Skeletal muscle tissue (tissue), 4 donors: ENCODE results near the gene ZBTB40. TPM values are rescaled to one million over a fixed set of nuclear protein-coding genes. Genes with fewer than 3 reads are reported as not detected.

Source experiments
- H3K27ac ChIP-seq: one replicate; pipeline ENCODE4 v1.7.0; 2013; ENCODE audit warnings: mild to moderate bottlenecking, low read depth, low read length, inconsistent platforms
- H3K27me3 ChIP-seq, 3 donors: one replicate each; pipeline ENCODE4 v1.7.0; 2013; ENCODE audit warnings: low read length in 3 of 3; ENCODE audit not compliant: control insufficient read depth in 3 of 3, insufficient read depth in 3 of 3
- H3K36me3 ChIP-seq, 3 donors: one replicate each; pipeline ENCODE4 v1.7.0; 2013; ENCODE audit warnings: low read length in 3 of 3; ENCODE audit not compliant: control insufficient read depth in 3 of 3, insufficient read depth in 3 of 3
- H3K4me1 ChIP-seq, 3 donors: one replicate each; pipeline ENCODE4 v1.7.0; 2013; ENCODE audit warnings: low read length in 3 of 3, mild to moderate bottlenecking in 3 of 3; ENCODE audit not compliant: control insufficient read depth in 3 of 3, insufficient read depth in 3 of 3
- H3K4me3 ChIP-seq, 3 donors: one replicate each; pipeline ENCODE4 v1.7.0; 2013; ENCODE audit warnings: low read length in 3 of 3
- H3K9ac ChIP-seq, 3 donors: one replicate each; pipeline ENCODE4 v1.7.0; 2013; ENCODE audit warnings: low read length in 3 of 3, mild to moderate bottlenecking in 3 of 3, moderate library complexity in 2 of 3, low read depth in 1 of 3
- H3K9me3 ChIP-seq, 3 donors: one replicate each; pipeline ENCODE4 v1.7.0; 2013; ENCODE audit warnings: low read length in 3 of 3; ENCODE audit not compliant: control insufficient read depth in 3 of 3
- total RNA-seq: library from RNA; depleted of rRNA; stranded (reverse); fragments of >200 nt; gene quantifications from one replicate; pipeline ENCODE4 v1.2.3, GENCODE V29; 2014
- donor health status: Osteomylitis.

Gene ZBTB40
- total RNA-seq, 1 donor from 2014 or later, result 9.4 TPM

GRCh38 chr1:22544606-22545005 is 93.0 kb downstream of the ZBTB40 start:
- no peak overlapping the region for H3K4me3 ChIP-seq
- H3K27me3 ChIP-seq, result peaks cover 31 to 48% (median 47%) of the 10 kb centered on the region in 3 donors
- no peak overlapping the region for H3K9ac ChIP-seq
- H3K27ac ChIP-seq, result no peak overlapping the region
- H3K36me3 ChIP-seq, result no peaks in the 10 kb centered on the region
- peaks cover 0 to 3% (median 0%) of the 10 kb centered on the region in 3 donors for H3K4me1 ChIP-seq
- H3K9me3 ChIP-seq, result no peaks in the 10 kb centered on the region

DNA sequence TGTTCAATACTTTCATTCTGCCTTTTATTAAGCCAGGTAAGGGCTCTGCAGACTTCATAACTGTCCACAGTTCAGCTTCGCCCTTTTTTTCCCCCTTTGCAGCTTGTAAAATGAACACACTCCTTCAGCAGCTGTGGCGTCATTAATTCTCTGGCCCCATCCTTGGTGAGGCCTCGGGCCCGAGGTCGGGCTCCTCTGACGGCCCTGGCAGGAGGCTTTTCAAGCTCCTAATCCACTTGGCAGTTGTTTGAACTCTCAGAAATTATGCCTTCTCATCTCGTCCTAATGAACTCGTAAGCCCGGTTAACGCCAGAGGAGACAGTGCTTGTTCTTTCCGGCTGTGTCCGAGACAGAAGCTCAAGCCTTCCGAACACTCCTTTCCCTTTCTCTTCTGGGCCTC is 93.5 kb downstream of the ZBTB40 start:
- no peak overlapping the region for H3K27ac ChIP-seq
- H3K4me3 ChIP-seq, result no peak overlapping the region
- H3K9me3 ChIP-seq, result no peaks in the 10 kb centered on the region
- peaks cover 0 to 3% (median 0%) of the 10 kb centered on the region in 3 donors for H3K4me1 ChIP-seq
- H3K36me3 ChIP-seq, result no peaks in the 10 kb centered on the region
- no peak overlapping the region for H3K9ac ChIP-seq
- H3K27me3 ChIP-seq, result peaks cover 31 to 53% (median 52%) of the 10 kb centered on the region in 3 donors

- no peaks in the 10 kb centered on the region for H3K36me3 ChIP-seq
Measured at GRCh38 chr1:22547186-22547817, 95.7 kb downstream of the ZBTB40 start.

GRCh38 chr1:22547818-22548462 is 96.3 kb downstream of the ZBTB40 start:
- Histone ChIP-seq H3K9me3 (no peaks in the 10 kb centered on the region), H3K4me3 (no peak overlapping the region), H3K4me1 (peaks cover 0 to 3% (median 0%) of the 10 kb centered on the region in 3 donors), H3K27me3 (peaks cover 42 to 63% (median 60%) of the 10 kb centered on the region in 3 donors), H3K36me3 (no peaks in the 10 kb centered on the region), H3K9ac (no peak overlapping the region), H3K27ac (no peak overlapping the region)

More at GRCh38 chr1:22547186-22547817, 95.7 kb downstream of the ZBTB40 start:
- Histone ChIP-seq H3K9ac (no peak overlapping the region), H3K9me3 (no peaks in the 10 kb centered on the region), H3K4me1 (peaks cover 0 to 3% (median 0%) of the 10 kb centered on the region in 3 donors), H3K4me3 (no peak overlapping the region), H3K27me3 (peaks cover 36 to 63% (median 59%) of the 10 kb centered on the region in 3 donors), H3K27ac (no peak overlapping the region)

GRCh38 chr1:22550021-22550420 is 98.4 kb downstream of the ZBTB40 start:
- no peak overlapping the region for H3K9ac ChIP-seq
- peaks cover 54 to 76% (median 73%) of the 10 kb centered on the region in 3 donors for H3K27me3 ChIP-seq
- H3K4me3 ChIP-seq, result no peak overlapping the region
- H3K27ac ChIP-seq, result no peak overlapping the region
- H3K4me1 ChIP-seq, result peaks cover 0 to under 1% (median 0%) of the 10 kb centered on the region in 3 donors
- H3K36me3 ChIP-seq, result no peaks in the 10 kb centered on the region
- H3K9me3 ChIP-seq, result no peaks in the 10 kb centered on the region

DNA sequence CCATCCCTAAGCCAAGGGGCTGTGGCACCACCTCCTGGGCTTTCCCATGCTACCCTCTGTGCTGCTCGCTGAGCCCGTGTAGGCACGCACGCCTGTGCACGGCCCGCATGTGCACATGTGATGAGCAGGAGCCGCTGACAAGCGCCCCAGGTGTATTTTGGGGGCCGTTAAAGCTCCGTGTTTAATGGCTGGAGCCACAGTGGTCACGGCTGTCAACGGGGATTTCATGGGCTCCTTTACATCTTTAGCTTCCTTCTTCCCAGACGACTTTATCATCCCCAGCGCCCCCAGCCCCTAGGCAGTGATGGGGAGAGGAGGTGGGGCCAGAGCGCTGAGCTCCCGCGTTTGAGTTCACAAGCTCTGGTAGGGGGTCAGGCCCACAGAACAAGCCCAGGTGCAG is 99.9 kb downstream of the ZBTB40 start:
- H3K27me3 ChIP-seq, result peaks cover 56 to 76% (median 73%) of the 10 kb centered on the region in 3 donors
- no peaks in the 10 kb centered on the region for H3K36me3 ChIP-seq
- no peak overlapping the region for H3K27ac ChIP-seq
- no peaks in the 10 kb centered on the region for H3K9me3 ChIP-seq
- H3K4me1 ChIP-seq, result no peaks in the 10 kb centered on the region
- H3K4me3 ChIP-seq, result no peak overlapping the region
- H3K9ac ChIP-seq, result no peak overlapping the region

- Histone ChIP-seq H3K4me1 (no peaks in the 10 kb centered on the region), H3K36me3 (no peaks in the 10 kb centered on the region), H3K27me3 (peaks cover 56 to 76% (median 73%) of the 10 kb centered on the region in 3 donors), H3K9ac (no peak overlapping the region), H3K4me3 (no peak overlapping the region), H3K9me3 (no peaks in the 10 kb centered on the region), H3K27ac (no peak overlapping the region)
Measured at GRCh38 chr1:22552021-22552420, 100.4 kb downstream of the ZBTB40 start.

GRCh38 chr1:22553104-22553880 is 101.6 kb downstream of the ZBTB40 start:
- H3K4me1 ChIP-seq, result no peaks in the 10 kb centered on the region
- peaks cover 59 to 78% (median 71%) of the 10 kb centered on the region in 3 donors for H3K27me3 ChIP-seq
- H3K9me3 ChIP-seq, result no peaks in the 10 kb centered on the region
- no peak overlapping the region for H3K27ac ChIP-seq
- H3K36me3 ChIP-seq, result no peaks in the 10 kb centered on the region
- no peak overlapping the region for H3K4me3 ChIP-seq
- H3K9ac ChIP-seq, result no peak overlapping the region

DNA sequence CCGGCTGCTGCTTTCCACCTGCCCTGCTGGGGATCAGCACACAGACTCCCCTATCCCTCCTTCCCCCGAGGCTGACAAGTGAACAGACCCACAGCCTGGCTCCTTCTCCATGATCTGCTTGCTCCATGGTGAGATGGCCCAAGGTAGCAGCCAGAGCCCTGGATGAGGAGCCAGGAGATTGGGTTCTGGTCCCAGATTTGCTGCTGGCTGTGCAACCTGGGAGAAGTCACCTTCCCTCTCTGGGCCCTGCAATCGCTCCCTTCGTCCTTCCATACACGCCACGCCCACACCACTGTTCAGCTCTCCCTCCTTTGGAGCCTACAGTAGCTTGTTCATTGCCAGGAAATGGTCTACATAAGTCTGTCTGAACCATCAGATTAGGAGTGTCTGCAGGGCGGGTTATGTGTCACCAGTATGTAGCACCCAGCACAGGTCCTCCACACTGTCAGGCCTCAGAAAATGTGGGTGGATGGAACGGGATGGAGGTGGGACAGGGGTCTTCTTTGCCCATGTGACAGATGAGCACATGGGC is 102.4 kb downstream of the ZBTB40 start:
- no peaks in the 10 kb centered on the region for H3K9me3 ChIP-seq

GRCh38 chr1:22555371-22555656 is 103.7 kb downstream of the ZBTB40 start:
- H3K27me3 ChIP-seq, result peaks cover 64 to 73% (median 70%) of the 10 kb centered on the region in 3 donors
- H3K36me3 ChIP-seq, result no peaks in the 10 kb centered on the region

More for the DNA sequence above, 102.4 kb downstream of the ZBTB40 start:
- Histone ChIP-seq H3K9ac (no peak overlapping the region), H3K4me3 (no peak overlapping the region), H3K4me1 (no peaks in the 10 kb centered on the region), H3K36me3 (no peaks in the 10 kb centered on the region), H3K27me3 (peaks cover 55 to 73% (median 65%) of the 10 kb centered on the region in 3 donors), H3K27ac (no peak overlapping the region)

More at GRCh38 chr1:22555371-22555656, 103.7 kb downstream of the ZBTB40 start:
- H3K27ac ChIP-seq, result no peak overlapping the region
- H3K4me1 ChIP-seq, result no peaks in the 10 kb centered on the region
- no peak overlapping the region for H3K9ac ChIP-seq
- H3K9me3 ChIP-seq, result no peaks in the 10 kb centered on the region
- no peak overlapping the region for H3K4me3 ChIP-seq
